NOMO-1 (cell line): ENCODE data around the gene CLEC14A.

Experiments used
- DNase-seq, 2 experiments: peaks; one replicate each; lab custom pipeline; 2025; ENCODE audit not compliant: unreplicated experiment in 2 of 2; lab: John Stamatoyannopoulos, UW

CLEC14A gene

DNA sequence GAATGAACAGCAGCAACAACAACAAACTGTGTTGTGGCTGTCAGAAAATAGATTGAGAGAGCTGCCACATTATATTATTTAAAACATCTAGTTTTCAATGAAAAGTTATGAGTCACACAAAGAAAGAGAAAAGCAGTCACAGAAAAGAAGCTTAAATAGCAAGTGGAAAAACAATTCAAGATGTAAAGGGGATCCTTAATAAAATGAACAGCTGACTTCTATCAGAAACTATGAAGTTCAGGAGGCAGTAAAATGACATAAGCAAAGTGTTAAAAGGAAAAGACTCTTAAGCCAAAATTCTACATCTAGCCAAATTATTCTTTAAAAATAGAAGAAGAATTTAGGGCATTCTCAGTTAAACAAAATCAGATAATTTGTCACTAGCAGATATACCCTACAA, 5.6 kb downstream of the CLEC14A start:
- DNase-seq = no peak

GRCh38 chr14:38248321-38249028, 7.4 kb downstream of the CLEC14A start:
- DNase-seq = no peak

DNA sequence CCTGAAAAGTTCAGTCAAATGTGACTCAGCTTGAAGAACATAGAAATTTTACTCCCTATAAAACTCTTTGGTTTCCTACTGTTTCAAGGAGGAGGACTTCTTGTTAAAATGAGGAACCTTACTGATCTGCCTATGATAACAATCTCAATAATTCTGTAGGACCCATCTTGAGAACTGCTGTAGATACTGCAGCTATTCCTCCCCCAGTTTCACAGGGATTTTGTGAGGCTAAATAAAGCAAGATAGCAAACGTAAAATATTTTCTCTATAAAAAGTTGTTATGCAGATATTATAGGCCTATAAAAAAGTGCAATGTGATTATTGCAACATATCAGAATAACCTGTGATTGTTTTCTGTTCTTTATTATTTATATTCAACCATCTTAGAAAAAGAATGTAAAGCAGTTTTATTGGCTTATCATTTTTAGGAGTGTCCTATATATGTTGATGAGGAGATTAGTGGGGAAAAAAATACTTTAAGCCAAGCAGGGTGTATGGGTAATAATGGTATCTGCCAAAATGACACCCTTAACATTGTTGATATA, 12.1 kb downstream of the CLEC14A start:
- DNase-seq = no peak

DNA sequence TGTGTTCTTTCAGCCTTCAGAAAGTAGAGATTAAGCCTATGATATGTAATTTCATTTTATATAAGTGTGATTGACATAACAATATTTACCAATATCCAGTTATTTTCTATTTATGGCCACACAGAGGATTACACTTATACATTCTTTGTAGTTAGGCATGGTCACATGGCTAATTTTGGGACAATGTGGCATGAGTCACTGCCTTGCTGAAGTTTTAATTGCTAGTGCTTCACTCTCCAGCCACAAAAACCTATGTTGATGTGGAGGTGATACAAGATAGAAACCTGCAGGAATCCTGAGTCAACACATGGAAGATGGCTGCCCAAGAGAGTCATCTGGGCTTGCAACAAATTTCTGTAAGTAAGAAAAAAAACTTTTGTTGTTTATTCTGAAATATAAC, 17.0 kb downstream of the CLEC14A start:
- DNase-seq = no peak

DNA sequence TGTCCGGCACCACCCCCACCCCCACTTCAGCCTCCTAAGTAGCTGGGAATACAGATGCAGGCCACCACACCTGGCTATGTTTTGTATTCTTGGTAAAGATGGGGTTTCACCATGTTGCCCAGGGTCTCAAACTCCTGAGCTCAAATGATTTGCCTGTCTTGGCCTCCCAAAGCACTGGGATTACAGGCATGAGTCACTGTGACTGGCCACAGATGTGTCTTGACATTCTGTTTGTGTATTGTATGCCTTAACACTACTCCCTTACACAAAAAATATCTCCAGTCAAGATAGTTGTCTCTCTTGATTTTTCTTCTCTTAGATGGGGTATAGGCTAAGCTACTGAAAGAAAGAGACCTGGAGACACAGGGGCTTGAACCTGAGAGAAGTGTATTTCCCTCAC, 17.6 kb downstream of the CLEC14A start:
- DNase-seq = no peak

DNA sequence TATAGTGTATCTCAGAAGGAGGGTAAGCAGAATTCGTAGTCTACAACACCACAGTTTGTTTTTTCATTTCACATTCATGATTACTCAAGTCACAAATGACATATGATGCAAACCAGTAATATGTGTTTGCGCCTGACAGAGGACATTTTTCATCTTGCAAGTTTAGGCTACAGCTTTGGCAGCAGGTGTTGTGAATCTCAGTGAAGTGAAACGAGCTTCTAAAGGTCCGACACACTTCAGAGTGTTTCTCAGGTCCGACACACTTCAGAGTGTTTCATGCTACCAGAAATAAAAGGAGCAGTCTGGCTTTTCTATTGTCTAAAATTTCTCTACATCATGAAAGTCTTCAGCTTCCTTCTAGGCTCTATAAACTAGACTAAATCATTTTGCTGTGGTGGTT, 22.7 kb downstream of the CLEC14A start:
- DNase-seq = no peak

- no peak for DNase-seq
Observed at GRCh38 chr14:38226366-38226765, 29.5 kb downstream of the CLEC14A start.

DNA sequence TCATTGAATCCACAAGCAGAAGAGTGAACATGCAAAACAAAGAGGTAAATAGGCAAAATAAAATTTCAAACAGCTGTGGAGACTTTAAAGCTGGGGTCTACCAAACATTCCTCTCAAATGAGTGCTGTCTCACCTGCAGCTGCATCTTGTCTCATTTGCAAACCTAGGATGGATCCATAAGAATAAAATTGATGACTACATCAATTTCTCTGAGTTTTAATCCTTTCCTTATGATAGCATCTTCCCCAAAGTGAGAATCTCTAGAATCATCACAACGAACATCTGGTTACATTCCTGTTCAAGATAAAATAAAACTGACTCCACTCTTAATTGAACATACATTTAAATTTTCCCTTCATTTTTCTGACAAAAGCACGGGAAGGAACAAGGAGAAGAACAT, 29.9 kb downstream of the CLEC14A start:
- no peak for DNase-seq

DNA sequence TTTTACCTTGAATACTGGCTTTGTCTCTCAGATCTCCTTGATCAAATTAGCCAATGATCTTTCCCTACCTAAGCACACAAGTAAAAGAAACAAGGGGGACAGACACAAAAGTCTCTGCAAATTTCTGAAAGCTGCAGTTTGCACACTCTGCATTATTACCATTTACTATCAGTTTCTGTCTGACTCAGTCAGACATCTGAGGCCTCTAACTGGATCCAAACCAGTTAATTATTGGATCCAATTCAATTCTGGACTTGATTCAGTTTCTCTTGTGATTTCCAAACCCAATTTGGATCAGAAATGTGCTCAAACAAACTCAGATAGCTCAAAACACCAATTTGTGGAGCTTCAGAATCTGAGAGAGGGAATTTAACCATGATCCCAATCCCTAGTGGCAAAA, 31.6 kb downstream of the CLEC14A start:
- DNase-seq = no peak

DNA sequence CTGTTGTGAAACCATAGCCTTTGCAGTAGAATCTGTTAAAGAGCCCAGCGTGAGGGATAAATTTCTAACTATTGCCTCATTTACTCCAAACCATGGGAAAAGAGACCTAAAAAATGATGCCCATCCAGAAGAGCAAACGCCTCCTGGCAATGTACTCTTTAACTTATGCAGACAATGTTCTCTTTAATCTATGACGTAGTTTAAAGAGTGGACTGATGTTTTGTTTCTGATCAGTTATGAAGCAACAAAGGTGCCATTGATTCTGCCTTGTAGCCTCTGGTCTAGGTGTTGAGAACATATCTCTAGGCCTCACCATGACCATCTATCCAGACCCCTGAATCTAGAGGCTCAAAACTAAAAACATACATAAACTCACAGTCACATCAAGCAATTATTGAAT, 34.8 kb downstream of the CLEC14A start:
- no peak for DNase-seq

GRCh38 chr14:38217553-38217952, 38.3 kb downstream of the CLEC14A start:
- DNase-seq = no peak

GRCh38 chr14:38213001-38213400, 42.9 kb downstream of the CLEC14A start:
- no peak for DNase-seq

- no peak for DNase-seq
Observed at GRCh38 chr14:38212111-38212510, 43.8 kb downstream of the CLEC14A start.

DNA sequence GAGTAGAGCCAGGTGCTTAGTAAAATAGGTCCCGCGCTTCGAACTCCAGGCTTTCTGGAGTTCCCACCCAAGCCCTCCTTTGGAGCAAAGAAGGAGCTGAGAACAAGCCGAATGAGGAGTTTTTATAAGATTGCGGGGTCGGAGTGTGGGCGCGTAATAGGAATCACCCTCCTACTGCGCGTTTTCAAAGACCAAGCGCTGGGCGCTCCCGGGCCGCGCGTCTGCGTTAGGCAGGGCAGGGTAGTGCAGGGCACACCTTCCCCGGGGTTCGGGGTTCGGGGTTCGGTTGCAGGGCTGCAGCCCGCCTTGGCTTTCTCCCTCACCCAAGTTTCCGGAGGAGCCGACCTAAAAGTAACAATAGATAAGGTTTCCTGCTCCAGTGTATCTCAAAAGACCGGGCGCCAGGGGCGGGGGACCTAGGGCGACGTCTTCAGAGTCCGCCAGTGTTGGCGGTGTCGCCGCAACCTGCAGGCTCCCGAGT, 44.6 kb downstream of the CLEC14A start:
- no peak for DNase-seq

GRCh38 chr14:38210587-38211216, 45.2 kb downstream of the CLEC14A start:
- no peak for DNase-seq

GRCh38 chr14:38209572-38210557, 46.0 kb downstream of the CLEC14A start:
- DNase-seq = no peak

GRCh38 chr14:38208618-38209562, 47.0 kb downstream of the CLEC14A start:
- no peak for DNase-seq

- DNase-seq = no peak
Observed at GRCh38 chr14:38207736-38208617, 47.9 kb downstream of the CLEC14A start, which contains the start of gene SSTR1. TSS of gene SSTR1 (plus strand) at chr14:38207904. CDS start at chr14:38209390, 1,486 bp downstream.

- DNase-seq = no peak
Observed at GRCh38 chr14:38207377-38207735, 48.5 kb downstream of the CLEC14A start.
